RWPE2 (cell line): ENCODE data around the gene MT4.
A peak's percentile ranks its signal among the peaks of the same experiment; 100 is the strongest.

Experiments
- ATAC-seq: fragments of 200-7000 bp; cut with Tn5 transposase; 3 replicates; pipeline ENCODE4 v1.9.1; 2021; ENCODE audit warnings: low read depth
- DNase-seq: peaks from one replicate; pipeline ENCODE4 v3.0.0-alpha.2; 2020; ENCODE audit warnings: low spot score
- H3K27ac ChIP-seq: fragments of 450-650 bp; 2 replicates; pipeline ENCODE4 v1.5.1; 2017; ENCODE audit warnings: mild to moderate bottlenecking; ENCODE audit not compliant: poor library complexity, severe bottlenecking
- H3K27me3 ChIP-seq: fragments of 250-450 bp; sonication (Bioruptor Pico); 2 replicates; pipeline ENCODE4 v1.5.1; 2021; ENCODE audit warnings: mild to moderate bottlenecking, moderate library complexity; ENCODE audit not compliant: insufficient read depth, poor library complexity, severe bottlenecking
- H3K36me3 ChIP-seq: fragments of 250-450 bp; sonication (Bioruptor Pico); 2 replicates; pipeline ENCODE4 v1.5.1; 2020; ENCODE audit warnings: low read depth, mild to moderate bottlenecking, moderate library complexity
- H3K4me1 ChIP-seq: fragments of 250-450 bp; sonication (Bioruptor Pico); 2 replicates; pipeline ENCODE4 v1.5.1; 2021; ENCODE audit warnings: mild to moderate bottlenecking, moderate library complexity; ENCODE audit not compliant: insufficient read depth, poor library complexity, severe bottlenecking
- H3K4me3 ChIP-seq: fragments of 250-450 bp; sonication (Bioruptor Pico); 2 replicates; pipeline ENCODE4 v1.5.1; 2021; ENCODE audit warnings: mild to moderate bottlenecking, moderate library complexity; ENCODE audit not compliant: severe bottlenecking
- H3K9me3 ChIP-seq: fragments of 250-450 bp; sonication (Bioruptor Pico); 2 replicates; pipeline ENCODE4 v1.5.1; 2021; ENCODE audit warnings: mild to moderate bottlenecking, moderate library complexity; ENCODE audit not compliant: severe bottlenecking
- TF ChIP-seq, protein P1 (sequence below): fragments of 450-650 bp; IDR thresholded peaks from one replicate; pipeline ENCODE4 v1.5.1; 2017; ENCODE audit warnings: mild to moderate bottlenecking, moderate library complexity; ENCODE audit not compliant: poor library complexity, severe bottlenecking

MT4 gene

GRCh38 chr16:56520251-56520577 is 44.7 kb upstream of the MT4 start:
- H3K9me3 ChIP-seq = no peaks in the 10 kb centered on the region
- TF ChIP-seq, protein P1, sequence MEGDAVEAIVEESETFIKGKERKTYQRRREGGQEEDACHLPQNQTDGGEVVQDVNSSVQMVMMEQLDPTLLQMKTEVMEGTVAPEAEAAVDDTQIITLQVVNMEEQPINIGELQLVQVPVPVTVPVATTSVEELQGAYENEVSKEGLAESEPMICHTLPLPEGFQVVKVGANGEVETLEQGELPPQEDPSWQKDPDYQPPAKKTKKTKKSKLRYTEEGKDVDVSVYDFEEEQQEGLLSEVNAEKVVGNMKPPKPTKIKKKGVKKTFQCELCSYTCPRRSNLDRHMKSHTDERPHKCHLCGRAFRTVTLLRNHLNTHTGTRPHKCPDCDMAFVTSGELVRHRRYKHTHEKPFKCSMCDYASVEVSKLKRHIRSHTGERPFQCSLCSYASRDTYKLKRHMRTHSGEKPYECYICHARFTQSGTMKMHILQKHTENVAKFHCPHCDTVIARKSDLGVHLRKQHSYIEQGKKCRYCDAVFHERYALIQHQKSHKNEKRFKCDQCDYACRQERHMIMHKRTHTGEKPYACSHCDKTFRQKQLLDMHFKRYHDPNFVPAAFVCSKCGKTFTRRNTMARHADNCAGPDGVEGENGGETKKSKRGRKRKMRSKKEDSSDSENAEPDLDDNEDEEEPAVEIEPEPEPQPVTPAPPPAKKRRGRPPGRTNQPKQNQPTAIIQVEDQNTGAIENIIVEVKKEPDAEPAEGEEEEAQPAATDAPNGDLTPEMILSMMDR = no peak
- ATAC-seq (no peak; the same call in 1 of the 3 replicates), DNase-seq (no peak)
- H3K27ac ChIP-seq = peak overlapping the region; percentile 61
- no peaks in the 10 kb centered on the region for H3K27me3 ChIP-seq
- H3K4me3 ChIP-seq = peak overlapping the region; percentile 81
- H3K36me3 ChIP-seq = no peaks in the 10 kb centered on the region
- H3K4me1 ChIP-seq = peaks cover 17% of the 10 kb centered on the region

- no peak for ATAC-seq
- Histone ChIP-seq H3K36me3 (no peaks in the 10 kb centered on the region), H3K9me3 (no peaks in the 10 kb centered on the region), H3K4me1 (peaks cover 2% of the 10 kb centered on the region), H3K27me3 (no peaks in the 10 kb centered on the region), H3K4me3 (no peak overlapping the region), H3K27ac (no peak overlapping the region)
- TF ChIP-seq, protein P1 = no peak
- no peak for DNase-seq
Measured at GRCh38 chr16:56525236-56525635, 39.6 kb upstream of the MT4 start.

DNA sequence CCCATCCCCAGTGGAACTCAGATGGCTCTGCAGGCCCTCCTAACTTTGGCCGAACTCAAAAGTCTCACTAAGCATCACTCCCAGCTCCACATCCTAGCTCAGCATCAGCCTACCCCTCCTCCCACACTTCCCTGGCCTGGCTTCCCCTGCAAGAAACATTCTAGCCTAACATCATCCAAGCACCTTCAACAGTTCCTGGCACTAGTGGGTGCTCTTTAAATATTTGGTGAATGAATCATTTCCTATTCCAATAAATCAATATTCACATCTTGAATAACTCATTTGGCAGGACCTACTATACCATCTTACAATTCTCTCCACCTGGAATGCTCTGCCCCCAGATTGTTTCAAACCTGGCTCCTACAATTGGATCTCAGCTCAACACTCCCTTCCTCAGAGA is 34.0 kb upstream of the MT4 start:
- TF ChIP-seq, protein P1 = peak; percentile 6
- no peaks in the 10 kb centered on the region for H3K36me3 ChIP-seq
- peak; percentile 88 for ATAC-seq
- H3K27ac ChIP-seq = peak overlapping the region; percentile 42
- no peaks in the 10 kb centered on the region for H3K27me3 ChIP-seq
- H3K9me3 ChIP-seq = no peaks in the 10 kb centered on the region
- DNase-seq = no peak
- H3K4me3 ChIP-seq = no peak overlapping the region
- peaks cover 9% of the 10 kb centered on the region for H3K4me1 ChIP-seq

GRCh38 chr16:56532714-56533113 is 32.2 kb upstream of the MT4 start:
- no peak overlapping the region for H3K4me3 ChIP-seq

DNA sequence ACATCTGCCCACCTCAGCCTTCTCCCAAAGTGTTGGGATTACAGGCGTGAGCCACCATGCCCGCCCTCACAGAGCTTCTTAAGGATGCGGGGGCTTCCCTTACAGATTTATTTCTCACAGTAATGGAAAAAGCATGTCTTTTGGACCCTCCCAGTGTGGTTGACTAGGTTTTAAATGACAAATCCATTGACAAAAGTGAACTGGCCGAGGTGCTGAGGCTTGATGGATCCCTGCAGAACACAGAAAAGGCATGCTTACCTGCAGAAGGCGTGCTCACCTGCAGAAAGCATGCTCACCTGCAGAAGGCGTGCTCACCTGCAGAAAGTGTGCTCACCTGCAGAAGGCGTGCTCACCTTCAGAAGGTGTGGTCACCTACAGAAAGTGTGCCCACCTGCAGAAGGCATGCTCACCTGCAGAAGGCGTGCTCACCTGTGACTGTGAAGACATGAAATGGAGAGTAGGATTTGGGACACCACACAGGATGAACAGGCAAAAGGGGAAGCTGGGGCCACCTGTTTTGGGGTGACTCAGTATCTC is 30.0 kb upstream of the MT4 start:
- ATAC-seq = no peak

More at GRCh38 chr16:56532714-56533113, 32.2 kb upstream of the MT4 start:
- Histone ChIP-seq H3K27me3 (no peaks in the 10 kb centered on the region), H3K27ac (no peak overlapping the region), H3K4me1 (peaks cover 9% of the 10 kb centered on the region), H3K9me3 (no peaks in the 10 kb centered on the region), H3K36me3 (no peaks in the 10 kb centered on the region)
- TF ChIP-seq, protein P1 = peak; percentile 27
- ATAC-seq (peak; percentile 55; the same call in 2 of the 3 replicates), DNase-seq (no peak)

More for the DNA sequence above, 30.0 kb upstream of the MT4 start:
- TF ChIP-seq, protein P1 = no peak
- Histone ChIP-seq H3K27ac (no peak overlapping the region), H3K4me1 (peaks cover 9% of the 10 kb centered on the region), H3K36me3 (no peaks in the 10 kb centered on the region), H3K9me3 (no peaks in the 10 kb centered on the region), H3K27me3 (no peaks in the 10 kb centered on the region), H3K4me3 (no peak overlapping the region)
- DNase-seq = no peak
